ENCODE results near the gene EOLA1.

Gene EOLA1

GRCh38 chrX:149540621-149541520 is at the start of gene EOLA1:
TSS of gene EOLA1 (plus strand) at chrX:149541012. CDS start at chrX:149545631, 4,619 bp downstream.
- ChIA-PET POLR2A (interaction anchor here (1.0 to 2.4 kb wide), 4 partner anchors 28 to 398 kb away, joined by 3 to 8 read pairs (median 6); partner anchors contain the start of genes EOLA2 and IDS), CTCF (interaction anchor here (0.5 kb wide), 1 partner anchor 12 kb away, joined by 4 read pairs; no protein-coding TSS in a partner anchor)
- TF ChIP-seq TARDBP (IDR thresholded peaks at IDR 0.05) (peak; percentile 99), SUZ12 (IDR thresholded peaks at IDR 0.05) (no peak), FOXK2 (IDR thresholded peaks at IDR 0.05) (no peak), HDGF (IDR thresholded peaks at IDR 0.05; ENCODE audit: borderline replicate concordance) (no peak), ZNF384 (IDR thresholded peaks at IDR 0.05) (no peak), L3MBTL2 (conservative IDR thresholded peaks at IDR 0.05) (peak; percentile 88), FOXA1 (IDR thresholded peaks at IDR 0.05) (no peak), ARNT (IDR thresholded peaks at IDR 0.05) (no peak; the same call in 1 of the 2 replicates), PKNOX1 (IDR thresholded peaks at IDR 0.05) (peak; percentile 87), CTBP1 (IDR thresholded peaks at IDR 0.05; ENCODE audit: borderline replicate concordance) (peak; percentile 9; the same call in 1 of the 2 replicates)
- peak; percentile 84 for DNase-seq (ENCODE audit: extremely low spot score)

- no peak for DNase-seq (ENCODE audit: extremely low spot score)
- no peak for TF ChIP-seq SUZ12 (IDR thresholded peaks at IDR 0.05)
- TF ChIP-seq ARNT (IDR thresholded peaks at IDR 0.05): no peak
- no peak for TF ChIP-seq TARDBP (IDR thresholded peaks at IDR 0.05)
- no peak for TF ChIP-seq PKNOX1 (IDR thresholded peaks at IDR 0.05)
- TF ChIP-seq ELF4 (IDR thresholded peaks at IDR 0.05): no peak
- TF ChIP-seq ZNF384 (IDR thresholded peaks at IDR 0.05): no peak
- TF ChIP-seq FOXA1 (IDR thresholded peaks at IDR 0.05): no peak
- no peak for TF ChIP-seq FOXK2 (IDR thresholded peaks at IDR 0.05)
- TF ChIP-seq BHLHE40 (IDR thresholded peaks at IDR 0.05; ENCODE audit: borderline replicate concordance): no peak
- no peak for TF ChIP-seq L3MBTL2 (conservative IDR thresholded peaks at IDR 0.05)
- no peak for TF ChIP-seq HDGF (IDR thresholded peaks at IDR 0.05; ENCODE audit: borderline replicate concordance)
- CTCF ChIA-PET: no interaction called here
- POLR2A ChIA-PET: no interaction called here
Measured at GRCh38 chrX:149491812-149492211, 49.0 kb upstream of the EOLA1 start.

GRCh38 chrX:149493567-149494562 is 46.9 kb upstream of the EOLA1 start:
- POLR2A ChIA-PET: no interaction called here
- TF ChIP-seq HDGF (IDR thresholded peaks at IDR 0.05; ENCODE audit: borderline replicate concordance): no peak
- TF ChIP-seq FOXM1 (IDR thresholded peaks at IDR 0.05; ENCODE audit: borderline replicate concordance): no peak
- no peak for TF ChIP-seq FOXK2 (IDR thresholded peaks at IDR 0.05)
- TF ChIP-seq L3MBTL2 (conservative IDR thresholded peaks at IDR 0.05): no peak
- no peak for TF ChIP-seq FOXA1 (IDR thresholded peaks at IDR 0.05)
- no peak for TF ChIP-seq SUZ12 (IDR thresholded peaks at IDR 0.05)
- TF ChIP-seq BHLHE40 (IDR thresholded peaks at IDR 0.05; ENCODE audit: borderline replicate concordance): no peak
- TF ChIP-seq SP1 (IDR thresholded peaks at IDR 0.05): no peak
- no peak for TF ChIP-seq ELF4 (IDR thresholded peaks at IDR 0.05)
- TF ChIP-seq ZNF384 (IDR thresholded peaks at IDR 0.05): no peak
- TF ChIP-seq CTBP1 (IDR thresholded peaks at IDR 0.05; ENCODE audit: borderline replicate concordance): no peak
- TF ChIP-seq ARNT (IDR thresholded peaks at IDR 0.05): no peak
- no peak for DNase-seq (ENCODE audit: extremely low spot score)
- CTCF ChIA-PET: no interaction called here

- CTCF ChIA-PET: no interaction called here
- POLR2A ChIA-PET: no interaction called here
- TF ChIP-seq SUZ12 (IDR thresholded peaks at IDR 0.05) (no peak), BHLHE40 (IDR thresholded peaks at IDR 0.05; ENCODE audit: borderline replicate concordance) (no peak), HDGF (IDR thresholded peaks at IDR 0.05; ENCODE audit: borderline replicate concordance) (no peak), NFRKB (IDR thresholded peaks at IDR 0.05) (no peak), ZNF384 (IDR thresholded peaks at IDR 0.05) (no peak), FOXK2 (IDR thresholded peaks at IDR 0.05) (no peak), SP1 (IDR thresholded peaks at IDR 0.05) (no peak), ELF4 (IDR thresholded peaks at IDR 0.05) (no peak), TARDBP (IDR thresholded peaks at IDR 0.05) (no peak), PKNOX1 (IDR thresholded peaks at IDR 0.05) (no peak), ARNT (IDR thresholded peaks at IDR 0.05) (no peak), FOXM1 (IDR thresholded peaks at IDR 0.05; ENCODE audit: borderline replicate concordance) (no peak)
- no peak for DNase-seq (ENCODE audit: extremely low spot score)
Measured at GRCh38 chrX:149494844-149495565, 45.8 kb upstream of the EOLA1 start.

GRCh38 chrX:149495573-149496071 is 45.2 kb upstream of the EOLA1 start:
- ChIA-PET CTCF (no interaction called here), POLR2A (no interaction called here)
- TF ChIP-seq ELF4 (IDR thresholded peaks at IDR 0.05): no peak
- no peak for TF ChIP-seq ARNT (IDR thresholded peaks at IDR 0.05)
- TF ChIP-seq LEF1 (IDR thresholded peaks at IDR 0.05; ENCODE audit: borderline replicate concordance): no peak
- no peak for TF ChIP-seq CTBP1 (IDR thresholded peaks at IDR 0.05; ENCODE audit: borderline replicate concordance)
- no peak for TF ChIP-seq ZNF384 (IDR thresholded peaks at IDR 0.05)
- no peak for TF ChIP-seq BHLHE40 (IDR thresholded peaks at IDR 0.05; ENCODE audit: borderline replicate concordance)
- TF ChIP-seq FOXK2 (IDR thresholded peaks at IDR 0.05): no peak
- TF ChIP-seq FOXM1 (IDR thresholded peaks at IDR 0.05; ENCODE audit: borderline replicate concordance): no peak
- TF ChIP-seq SUZ12 (IDR thresholded peaks at IDR 0.05): no peak
- TF ChIP-seq FOXA1 (IDR thresholded peaks at IDR 0.05): no peak
- TF ChIP-seq L3MBTL2 (conservative IDR thresholded peaks at IDR 0.05): no peak
- no peak for TF ChIP-seq PKNOX1 (IDR thresholded peaks at IDR 0.05)
- no peak for DNase-seq (ENCODE audit: extremely low spot score)

Data from HEK293T (cell line).